ENCODE results near the gene UTF1. TPM values are rescaled to one million over a fixed set of nuclear protein-coding genes. Genes with fewer than 3 reads are reported as not detected.
"Not testable (repeated sequence)": the region's sequence is repeated elsewhere in the genome, so short reads cannot be mapped to it uniquely, and the experiment has no call there.

The UTF1 gene
- total and polyA plus RNA-seq, 2 donors (not counting 1 experiment from before 2014, with no cell fraction given), result 0.10 to 0.25 TPM

- H3K4me3 Mint-ChIP-seq, result peak overlapping the region; percentile 19
- Histone ChIP-seq H3K4me3 (ENCODE audit: control extremely low read depth in 1 of 5, extremely low read depth in 1 of 5, insufficient read depth in 1 of 5, low read depth in 2 of 5, low read length in 4 of 5) (no peak overlapping the region), H3K27me3 (replicated peaks in 1 of 4; ENCODE audit: control extremely low read depth in 1 of 4, control insufficient read depth in 3 of 4, insufficient read depth in 4 of 4, low read length in 3 of 4) (no peaks in the 10 kb centered on the region), H2AFZ (ENCODE audit: insufficient read depth, low read depth, low read length, poor library complexity, severe bottlenecking) (no peak overlapping the region), H3K4me2 (replicated peaks; ENCODE audit: low read depth, low read length, poor library complexity, severe bottlenecking) (no peak overlapping the region), H3K27ac (ENCODE audit: low read length in 2 of 2) (no peak overlapping the region), H4K20me1 (ENCODE audit: control insufficient read depth, insufficient read depth, low read length, poor library complexity, severe bottlenecking) (peaks cover 5% of the 10 kb centered on the region), H3K4me1 (ENCODE audit: control insufficient read depth in 2 of 2, insufficient read depth in 2 of 2, low read length in 2 of 2) (peaks cover 42 to 59% of the 10 kb centered on the region in 2 donors), H3K9me3 (ENCODE audit: control extremely low read depth in 1 of 3, control insufficient read depth in 2 of 3, insufficient read depth in 1 of 3, low read length in 2 of 3) (no peaks in the 10 kb centered on the region), H3K79me2 (ENCODE audit: control insufficient read depth, insufficient read depth, low read length) (no peaks in the 10 kb centered on the region), H3K9ac (ENCODE audit: low read length) (no peak overlapping the region), H3K36me3 (replicated peaks in 1 of 2; ENCODE audit: control extremely low read depth in 1 of 2, control insufficient read depth in 1 of 2, extremely low read depth in 1 of 2, insufficient read depth in 2 of 2, low read length in 1 of 2) (peaks cover 0 to 26% of the 10 kb centered on the region in 2 experiments)
- DNase-seq, result no peak
- CTCF ChIA-PET, result interaction anchor here (0.8 to 8.9 kb wide), 6 partner anchors 11 to 114 kb away, joined by 3 to 80 read pairs (median 4); partner anchors contain the start of gene ADAM8
- no peak overlapping the region for H3K27ac Mint-ChIP-seq
- 98% methylated on average over 10 of the region's 10 CpGs for WGBS (ENCODE audit: insufficient coverage)
- POLR2A ChIA-PET, result interaction anchor here (0.6 to 2.4 kb wide), 3 partner anchors 11 to 17 kb away, joined by 3 to 11 read pairs (median 3); no protein-coding TSS in a partner anchor
- H3K27me3 Mint-ChIP-seq, result no peaks in the 10 kb centered on the region
- H3K4me1 Mint-ChIP-seq, result peaks cover 59% of the 10 kb centered on the region
- TF ChIP-seq EZH2 (IDR thresholded peaks at IDR 0.05; ENCODE audit: borderline replicate concordance, insufficient read depth, low read depth, low read length, poor library complexity, severe bottlenecking) (no peak), CTCF (IDR thresholded peaks at IDR 0.05) (no peak)
- ATAC-seq (ENCODE audit: low read depth), result no peak
- intact Hi-C loops (cut with micrococcal nuclease), result loop anchor here (5.0 kb wide), 3 partner anchors 109 to 931 kb away; partner anchors contain the start of genes ECHS1 and LRRC27
- no peaks in the 10 kb centered on the region for H3K9me3 Mint-ChIP-seq (ENCODE audit: insufficient read depth)
Observed at GRCh38 chr10:133263674-133264073, 33.7 kb downstream of the UTF1 start.

- Mint-ChIP-seq H3K4me1 (peaks cover 53% of the 10 kb centered on the region), H3K27me3 (no peaks in the 10 kb centered on the region), H3K9me3 (ENCODE audit: insufficient read depth) (no peaks in the 10 kb centered on the region), H3K4me3 (peak overlapping the region; percentile 61), H3K27ac (peak overlapping the region; percentile 79)
- intact Hi-C loops (cut with micrococcal nuclease), result loop anchor here (5.0 kb wide), 3 partner anchors 108 to 932 kb away; partner anchors contain the start of genes ECHS1 and LRRC27
- Histone ChIP-seq H4K20me1 (ENCODE audit: control insufficient read depth, insufficient read depth, low read length, poor library complexity, severe bottlenecking) (peaks cover 13% of the 10 kb centered on the region), H3K9ac (ENCODE audit: low read length) (no peak overlapping the region), H3K9me3 (ENCODE audit: control extremely low read depth in 1 of 3, control insufficient read depth in 2 of 3, insufficient read depth in 1 of 3, low read length in 2 of 3) (no peaks in the 10 kb centered on the region), H2AFZ (ENCODE audit: insufficient read depth, low read depth, low read length, poor library complexity, severe bottlenecking) (no peak overlapping the region), H3K27ac (ENCODE audit: low read length in 2 of 2) (no peak overlapping the region), H3K27me3 (replicated peaks in 1 of 4; ENCODE audit: control extremely low read depth in 1 of 4, control insufficient read depth in 3 of 4, insufficient read depth in 4 of 4, low read length in 3 of 4) (no peaks in the 10 kb centered on the region), H3K4me3 (ENCODE audit: control extremely low read depth in 1 of 5, extremely low read depth in 1 of 5, insufficient read depth in 1 of 5, low read depth in 2 of 5, low read length in 4 of 5) (no peak overlapping the region), H3K36me3 (replicated peaks in 1 of 2; ENCODE audit: control extremely low read depth in 1 of 2, control insufficient read depth in 1 of 2, extremely low read depth in 1 of 2, insufficient read depth in 2 of 2, low read length in 1 of 2) (peaks cover 0 to 34% of the 10 kb centered on the region in 2 experiments), H3K4me1 (ENCODE audit: control insufficient read depth in 2 of 2, insufficient read depth in 2 of 2, low read length in 2 of 2) (peaks cover 34 to 51% of the 10 kb centered on the region in 2 donors), H3K79me2 (ENCODE audit: control insufficient read depth, insufficient read depth, low read length) (no peaks in the 10 kb centered on the region), H3K4me2 (replicated peaks; ENCODE audit: low read depth, low read length, poor library complexity, severe bottlenecking) (peak overlapping the region; percentile 54)
- DNase-seq (peak; percentile 68), ATAC-seq (ENCODE audit: low read depth) (no peak)
- ChIA-PET POLR2A (interaction anchor here (0.5 to 2.4 kb wide), 3 partner anchors 10 to 31 kb away, joined by 3 to 11 read pairs (median 4); no protein-coding TSS in a partner anchor), CTCF (interaction anchor here (1.1 to 8.9 kb wide), 5 partner anchors 11 to 115 kb away, joined by 3 to 80 read pairs (median 5); partner anchors contain the start of gene ADAM8)
- WGBS (ENCODE audit: insufficient coverage), result 44% methylated on average over 8 of the region's 9 CpGs
- TF ChIP-seq CTCF (IDR thresholded peaks at IDR 0.05) (no peak), EZH2 (IDR thresholded peaks at IDR 0.05; ENCODE audit: borderline replicate concordance, insufficient read depth, low read depth, low read length, poor library complexity, severe bottlenecking) (no peak)
Observed at GRCh38 chr10:133264461-133264860, 34.4 kb downstream of the UTF1 start.

- intact Hi-C loops (cut with micrococcal nuclease); H3K9ac ChIP-seq (ENCODE audit: low read length); DNase-seq; H3K4me3 Mint-ChIP-seq; H2AFZ ChIP-seq (ENCODE audit: insufficient read depth, low read depth, low read length, poor library complexity, severe bottlenecking); H3K9me3 Mint-ChIP-seq (ENCODE audit: insufficient read depth); H3K27ac ChIP-seq (ENCODE audit: low read length in 2 of 2); H3K9me3 ChIP-seq (ENCODE audit: control extremely low read depth in 1 of 3, control insufficient read depth in 2 of 3, insufficient read depth in 1 of 3, low read length in 2 of 3); H3K4me2 ChIP-seq (replicated peaks; ENCODE audit: low read depth, low read length, poor library complexity, severe bottlenecking); H3K79me2 ChIP-seq (ENCODE audit: control insufficient read depth, insufficient read depth, low read length); H3K27me3 ChIP-seq (replicated peaks in 1 of 4; ENCODE audit: control extremely low read depth in 1 of 4, control insufficient read depth in 3 of 4, insufficient read depth in 4 of 4, low read length in 3 of 4); ATAC-seq (ENCODE audit: low read depth); H3K27me3 Mint-ChIP-seq; H3K27ac Mint-ChIP-seq; H3K4me3 ChIP-seq (ENCODE audit: control extremely low read depth in 1 of 5, extremely low read depth in 1 of 5, insufficient read depth in 1 of 5, low read depth in 2 of 5, low read length in 4 of 5): not testable (repeated sequence)
- H3K4me1 Mint-ChIP-seq, result peaks cover 47% of the 10 kb centered on the region
- 86% methylated on average over 8 of the region's 10 CpGs for WGBS (ENCODE audit: insufficient coverage)
- H4K20me1 ChIP-seq (ENCODE audit: control insufficient read depth, insufficient read depth, low read length, poor library complexity, severe bottlenecking), result peaks cover 19% of the 10 kb centered on the region
- peaks cover 0 to 39% of the 10 kb centered on the region in 2 experiments for H3K36me3 ChIP-seq (replicated peaks in 1 of 2; ENCODE audit: control extremely low read depth in 1 of 2, control insufficient read depth in 1 of 2, extremely low read depth in 1 of 2, insufficient read depth in 2 of 2, low read length in 1 of 2)
- peaks cover 29 to 45% of the 10 kb centered on the region in 2 donors for H3K4me1 ChIP-seq (ENCODE audit: control insufficient read depth in 2 of 2, insufficient read depth in 2 of 2, low read length in 2 of 2)
- POLR2A ChIA-PET, result interaction anchor here (2.4 kb wide), 1 partner anchor 10 kb away, joined by 11 read pairs; no protein-coding TSS in a partner anchor
- CTCF ChIA-PET, result interaction anchor here (0.7 to 8.9 kb wide), 4 partner anchors 8 to 42 kb away, joined by 3 to 80 read pairs (median 4); partner anchors contain the start of gene ADAM8
Observed at GRCh38 chr10:133265052-133265451, 35.0 kb downstream of the UTF1 start.
